Stimulated activated naive CD8-positive, alpha-beta T cell treated with anti-CD3 and anti-CD28 coated beads, Interleukin-15, Interleukin-2, amounts not matched to agents 100 U/mL and 50 U/mL, for 24 hours (primary cell): Measurements from ENCODE around the gene PHLDB1.
"Not testable (repeated sequence)": the region's sequence is repeated elsewhere in the genome, so short reads cannot be mapped to it uniquely, and the experiment has no call there.

Experiments used
- ATAC-seq: fragments of 150-1000 bp; cut with Tn5 transposase; one replicate; pipeline ENCODE4 v1.10.0; 2021
- DNase-seq: peaks from one replicate; pipeline ENCODE4 v3.0.0; 2021

PHLDB1 gene

DNA sequence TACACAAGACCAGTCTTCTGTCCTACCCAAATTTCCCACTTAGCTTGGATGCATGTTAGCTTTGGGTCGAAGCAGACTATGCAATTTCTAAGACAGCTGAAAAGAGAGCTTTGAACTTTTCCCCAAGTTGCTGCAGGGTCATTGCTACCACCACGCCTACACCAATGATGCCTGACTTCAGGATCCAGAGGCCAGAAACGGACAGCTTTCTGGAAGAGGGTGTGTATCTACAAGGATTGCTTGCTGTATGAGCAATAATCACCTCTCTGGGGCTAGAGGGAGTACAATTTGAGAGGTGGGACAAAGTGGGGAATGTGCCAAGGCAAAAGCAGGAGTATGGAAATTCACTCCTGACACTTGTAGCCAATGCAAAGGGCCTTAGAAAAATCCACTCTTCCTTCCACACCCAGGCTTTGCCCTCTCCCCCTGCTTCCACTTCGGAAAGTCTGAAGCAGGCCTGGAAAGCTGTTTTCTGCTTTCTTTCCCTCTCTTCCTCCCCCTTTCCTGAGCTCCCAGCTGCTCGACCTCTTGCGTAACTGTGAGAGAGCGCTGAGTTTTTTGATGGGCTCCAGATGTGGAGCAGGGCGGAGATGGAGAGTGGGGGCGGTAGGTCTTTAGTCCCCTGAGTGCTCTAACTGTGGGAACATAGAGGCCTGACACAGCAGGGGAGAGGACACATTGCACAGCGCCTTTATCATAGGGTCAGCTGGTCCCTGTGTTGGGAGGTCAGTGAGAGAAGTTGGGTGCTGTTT lies 2.1 kb upstream of the PHLDB1 start:
- ATAC-seq (no peak), DNase-seq (no peak)

DNA sequence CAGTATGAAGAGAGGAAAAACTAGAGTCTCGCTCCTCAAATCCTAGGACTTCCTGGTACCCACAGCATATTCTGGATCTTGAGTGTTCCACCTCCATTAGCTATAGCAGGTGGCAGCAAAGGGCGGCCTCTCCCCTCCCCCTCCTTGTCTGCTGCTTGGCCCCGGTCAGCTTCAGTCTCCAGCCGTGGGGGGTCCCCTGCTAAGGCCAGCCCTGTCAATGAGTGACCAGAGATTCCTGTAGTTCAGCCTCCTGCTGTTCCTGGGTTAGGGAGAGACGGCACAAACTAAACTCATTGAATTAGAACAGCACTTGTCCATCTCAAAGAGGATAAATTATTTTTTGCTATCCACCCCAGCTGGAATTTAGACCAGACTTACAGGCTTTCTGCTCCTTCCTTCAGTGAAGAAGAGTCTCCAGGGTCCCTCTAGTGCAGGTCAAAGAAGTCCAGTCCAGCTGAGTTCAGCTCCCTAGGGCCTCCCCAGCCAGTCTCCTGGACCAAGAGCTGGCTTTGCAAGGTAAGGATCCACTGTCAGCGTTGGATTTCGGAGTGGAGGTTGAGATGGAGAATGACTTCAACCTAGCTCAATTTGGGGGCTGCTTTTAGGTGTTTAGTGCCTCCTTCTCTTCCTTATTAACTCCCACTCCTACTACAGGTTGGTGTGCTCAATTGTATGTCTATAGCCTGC lies 1.1 kb upstream of the PHLDB1 start:
- ATAC-seq (no peak), DNase-seq (no peak)

DNA sequence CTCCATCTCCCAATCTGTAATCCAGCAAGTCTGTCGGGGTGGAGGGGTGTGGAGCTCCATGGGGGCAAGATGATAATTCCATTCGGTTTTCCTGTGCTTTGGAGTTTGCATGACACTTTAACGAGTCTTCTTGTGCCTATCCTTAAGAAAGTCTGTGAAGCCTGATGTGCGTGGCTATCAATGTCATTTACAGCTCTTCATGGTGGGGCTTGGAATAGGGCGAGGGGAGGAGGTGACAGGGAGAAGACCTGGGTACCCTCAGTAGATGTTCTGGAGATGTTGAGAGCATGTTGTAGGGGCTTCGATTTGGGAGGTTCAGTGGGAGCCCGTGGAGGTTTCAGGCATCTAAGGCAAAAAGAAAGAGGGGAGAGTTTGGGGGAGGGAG lies 579 bp upstream of the PHLDB1 start:
- no peak for DNase-seq
- ATAC-seq = no peak

DNA sequence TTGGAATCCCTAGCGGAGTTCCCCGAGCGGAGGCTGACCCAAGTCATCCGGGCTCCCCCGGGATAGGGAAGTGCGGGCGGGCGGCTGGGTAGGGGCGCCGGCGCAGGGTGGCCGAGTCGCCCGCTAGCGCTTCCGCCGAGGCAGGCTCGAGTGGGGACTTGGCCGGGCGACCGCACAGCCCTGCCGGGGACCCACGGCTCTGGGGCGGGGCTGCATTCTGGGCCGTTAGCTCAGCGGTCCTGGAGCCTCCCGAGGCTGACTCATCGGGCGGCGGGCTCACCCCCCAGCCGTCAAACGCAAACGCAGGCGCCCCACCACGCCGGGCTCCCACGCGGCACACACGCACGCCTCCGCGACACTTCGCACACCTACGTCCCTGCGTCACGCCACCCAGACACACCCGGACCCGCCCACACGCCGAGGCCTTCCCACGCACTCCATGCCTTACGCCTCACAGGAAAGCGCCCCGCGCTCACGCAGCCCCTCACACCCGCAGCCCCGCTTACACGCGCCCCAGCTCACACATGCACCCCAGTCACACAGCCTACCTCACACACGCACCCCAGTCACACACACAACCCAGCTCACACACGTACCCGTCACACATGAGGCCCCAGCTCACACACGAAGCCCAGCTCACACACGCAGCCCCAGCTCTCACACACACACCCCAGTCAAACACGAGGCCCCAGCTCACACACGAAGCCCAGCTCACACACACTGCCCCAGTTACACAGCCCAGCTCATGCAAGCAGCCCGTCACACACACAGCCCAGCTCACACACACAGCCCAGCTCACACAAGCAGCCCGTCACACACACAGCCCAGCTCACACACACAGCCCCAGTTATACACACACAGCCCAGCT lies 1.2 kb downstream of the PHLDB1 start:
- DNase-seq = peak; percentile 74
- ATAC-seq = peak; percentile 61

DNA sequence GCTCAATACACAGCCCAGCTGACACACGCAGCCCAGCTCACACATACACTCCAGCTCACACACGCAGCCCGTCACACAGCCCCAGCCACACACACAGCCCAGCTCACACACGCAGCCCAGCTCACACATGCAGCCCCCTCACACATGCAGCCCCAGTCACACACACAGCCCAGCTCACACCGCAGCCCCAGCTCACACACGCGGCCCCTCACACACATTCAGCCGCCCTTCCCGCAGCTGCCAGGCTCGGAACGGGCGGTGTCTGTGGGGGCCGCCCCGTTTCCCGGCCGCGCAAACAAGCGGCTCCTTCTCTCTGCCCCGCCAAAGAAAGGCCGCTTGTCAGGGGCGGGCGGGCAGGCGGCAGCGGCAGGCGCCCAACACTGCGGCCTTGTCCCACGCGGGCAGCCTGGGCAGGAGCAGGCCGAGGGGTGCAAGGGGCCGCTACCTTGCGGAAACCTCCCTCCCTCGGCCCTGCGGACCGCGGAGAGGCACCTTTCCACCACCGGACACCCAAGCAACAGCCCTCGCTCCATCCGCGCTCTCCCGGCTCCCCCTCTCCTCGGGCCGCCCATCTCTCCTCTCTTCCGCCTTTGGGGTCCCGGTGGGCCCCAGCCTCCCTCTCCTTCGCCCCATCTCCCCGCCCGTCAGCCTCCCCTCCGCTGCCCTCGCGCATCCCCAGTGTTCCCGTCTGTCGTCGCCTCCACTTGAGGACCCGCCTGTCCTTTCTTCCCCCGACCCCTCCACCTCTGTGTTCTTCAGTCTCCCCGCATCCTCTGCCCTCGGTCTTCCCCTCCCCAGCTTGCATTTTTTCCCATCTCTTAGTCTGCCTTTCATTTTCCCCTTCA lies 2.2 kb downstream of the PHLDB1 start:
- ATAC-seq = peak; percentile 27
- DNase-seq = peak; percentile 56

DNA sequence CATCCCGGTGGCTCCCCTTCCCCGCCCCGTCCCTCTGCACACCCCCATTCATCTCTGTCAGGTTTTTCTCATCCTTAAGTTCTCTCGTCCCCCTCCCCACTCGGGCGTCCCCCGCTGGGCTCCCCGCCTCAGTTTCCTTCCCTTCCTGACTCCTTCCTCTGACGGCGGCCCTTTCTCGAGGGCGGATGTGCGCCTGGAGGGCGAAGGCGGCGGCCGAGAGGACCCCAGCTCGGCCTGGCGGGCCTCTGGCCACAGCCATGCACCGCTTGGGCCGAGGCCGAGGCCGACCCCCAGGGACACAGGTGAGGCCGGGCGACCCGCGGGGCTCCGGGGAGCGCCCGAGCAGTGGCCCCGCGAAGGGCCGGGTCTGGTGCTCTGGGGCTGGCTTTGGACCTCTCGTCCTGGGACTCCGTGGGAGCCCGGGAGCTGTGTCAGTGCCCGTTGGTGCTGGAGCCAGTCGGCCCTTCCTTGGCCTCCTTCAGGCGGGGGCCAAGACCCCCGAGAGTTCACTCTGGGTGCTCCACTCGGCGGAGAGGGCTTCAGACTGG lies 2.9 kb downstream of the PHLDB1 start:
- peak; percentile 30 for DNase-seq
- ATAC-seq = no peak

DNA sequence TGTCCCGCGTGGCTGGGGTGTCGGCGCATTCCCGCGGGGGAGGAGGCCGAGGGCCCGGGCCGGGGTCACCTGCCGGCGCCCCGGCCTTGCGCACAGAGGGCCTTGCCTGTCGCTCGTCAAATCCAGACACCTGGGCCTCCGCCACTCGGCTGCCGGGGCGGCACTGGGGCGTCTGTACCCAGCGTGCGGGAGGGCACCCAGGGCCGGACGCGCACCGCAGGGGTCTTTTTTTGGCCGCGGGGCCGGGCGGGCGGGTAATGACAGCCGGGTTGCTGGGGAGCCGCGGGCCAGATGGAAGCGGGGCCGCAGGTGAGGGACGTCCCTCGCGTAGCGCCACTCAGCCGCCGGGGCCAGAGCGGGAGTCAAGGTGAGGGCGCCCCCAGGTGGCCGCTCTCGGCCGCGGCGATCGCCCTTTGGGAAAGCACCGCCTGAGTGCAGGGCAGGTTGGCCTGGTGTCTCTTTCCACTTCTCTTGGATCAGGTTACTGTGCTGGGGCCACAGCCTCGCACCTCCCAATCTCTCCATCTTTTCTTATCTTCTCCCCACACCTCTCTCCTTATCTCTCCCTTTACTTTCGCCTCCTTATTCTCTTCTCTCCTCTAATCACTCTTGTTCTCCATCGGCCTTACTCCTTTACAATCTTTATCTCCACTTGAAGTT lies 3.5 kb downstream of the PHLDB1 start:
- DNase-seq (peak; percentile 92), ATAC-seq (peak; percentile 65)

DNA sequence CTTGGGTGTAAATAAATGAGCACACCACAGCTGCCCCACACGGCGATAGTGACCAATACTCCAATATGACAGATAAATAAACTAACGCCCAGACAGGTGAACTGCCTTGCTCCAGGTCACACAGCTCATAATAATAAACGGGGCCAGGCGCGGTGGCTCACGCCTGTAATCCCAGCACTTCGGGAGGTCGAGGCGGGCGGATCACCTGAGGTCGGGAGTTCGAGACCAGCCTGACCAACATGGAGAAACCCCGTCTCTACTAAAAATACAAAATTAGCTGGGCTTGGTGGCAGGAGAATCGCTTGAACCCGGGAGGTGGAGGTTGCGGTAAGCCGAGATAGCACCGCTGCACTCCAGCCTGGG lies 4.0 kb downstream of the PHLDB1 start:
- not testable (repeated sequence) for DNase-seq, ATAC-seq

DNA sequence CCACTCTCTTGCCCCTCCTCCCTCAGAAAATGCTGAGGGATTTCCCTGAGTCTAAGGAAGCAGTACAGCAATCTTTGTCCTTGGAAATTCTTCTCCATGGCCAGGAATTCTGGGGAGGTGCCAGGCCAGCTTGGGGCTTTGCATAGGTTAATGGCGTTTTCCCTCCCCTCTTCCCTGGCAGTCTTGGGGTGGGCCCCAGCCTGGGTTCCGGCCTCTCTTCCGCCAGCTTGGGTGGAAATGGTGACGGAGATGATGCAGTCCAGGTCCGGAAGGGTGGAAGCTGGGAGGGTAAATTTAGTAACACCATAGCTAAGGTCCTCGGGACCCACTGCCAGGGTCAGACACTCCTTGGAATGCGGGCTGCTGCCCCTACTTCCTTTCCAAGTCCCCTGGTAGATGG lies 5.0 kb downstream of the PHLDB1 start:
- ATAC-seq = no peak
- DNase-seq = no peak

DNA sequence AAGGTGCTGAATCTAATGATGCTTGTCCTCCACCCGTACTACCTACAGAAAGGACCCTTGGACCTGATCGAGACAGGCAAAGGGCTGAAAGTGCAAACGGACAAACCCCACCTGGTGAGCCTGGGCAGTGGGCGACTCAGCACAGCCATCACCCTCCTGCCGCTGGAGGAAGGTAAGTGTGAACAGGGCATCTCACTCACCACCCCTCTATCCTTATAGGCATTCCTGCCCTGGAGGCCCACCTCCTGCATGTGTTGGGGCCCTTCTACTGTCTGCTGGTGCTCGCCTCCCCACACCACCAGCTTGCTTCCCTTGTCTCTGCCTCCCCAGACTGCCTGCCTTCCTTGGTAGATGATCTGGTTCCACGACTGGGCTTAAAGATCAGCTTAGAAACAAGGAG lies 7.1 kb downstream of the PHLDB1 start:
- DNase-seq (no peak), ATAC-seq (no peak)

DNA sequence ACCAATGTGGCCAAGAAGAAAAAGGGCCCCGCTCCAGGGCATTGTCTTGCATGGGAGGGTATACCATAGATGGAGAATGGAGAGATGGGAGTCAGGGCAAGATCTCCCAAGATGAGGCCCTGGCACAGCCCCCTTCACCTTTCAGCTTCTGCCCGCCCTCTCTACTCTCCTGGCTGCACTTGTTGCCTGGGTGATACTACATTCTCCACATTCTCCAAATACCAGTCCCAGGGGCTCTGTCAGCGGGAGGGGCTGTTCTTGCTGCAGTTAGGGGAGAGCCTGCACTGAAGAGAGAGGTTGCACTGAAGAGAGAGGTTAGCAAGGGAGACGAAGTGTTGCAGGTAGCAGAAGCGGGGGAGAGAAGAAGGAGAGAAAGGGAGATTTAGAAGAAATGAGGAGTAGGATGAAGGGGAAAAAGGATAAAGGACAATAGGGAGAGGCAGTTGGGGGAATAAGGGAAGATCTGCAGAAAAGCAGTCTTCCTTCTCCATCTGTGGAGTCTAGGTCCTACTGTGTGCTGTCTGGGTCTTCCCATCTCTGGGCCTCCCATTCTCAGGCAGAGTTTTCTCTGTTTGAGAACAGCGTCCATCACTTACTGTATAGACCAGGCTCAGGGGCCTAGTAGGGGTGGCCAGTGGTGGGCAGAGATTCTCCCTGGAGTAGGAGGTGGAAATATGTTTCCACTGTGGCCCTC lies 8.0 kb downstream of the PHLDB1 start:
- no peak for DNase-seq

DNA sequence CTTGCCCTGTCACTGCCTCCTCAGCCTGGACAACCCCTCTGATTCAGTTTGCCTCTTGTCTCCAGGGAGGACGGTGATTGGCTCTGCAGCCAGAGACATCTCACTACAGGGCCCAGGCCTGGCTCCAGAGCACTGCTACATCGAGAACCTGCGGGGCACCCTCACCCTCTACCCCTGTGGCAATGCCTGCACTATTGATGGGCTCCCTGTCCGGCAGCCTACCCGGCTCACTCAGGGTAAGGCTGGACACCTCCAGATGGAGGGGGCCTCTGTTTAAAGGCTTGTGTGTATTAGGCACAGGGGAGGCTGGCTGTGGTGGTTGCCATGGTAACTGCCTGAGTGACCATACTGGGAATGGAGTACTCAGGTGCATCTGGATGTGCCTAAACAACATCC lies 8.6 kb downstream of the PHLDB1 start:
- ATAC-seq = no peak

More for the DNA sequence above, 8.0 kb downstream of the PHLDB1 start:
- no peak for ATAC-seq

DNA sequence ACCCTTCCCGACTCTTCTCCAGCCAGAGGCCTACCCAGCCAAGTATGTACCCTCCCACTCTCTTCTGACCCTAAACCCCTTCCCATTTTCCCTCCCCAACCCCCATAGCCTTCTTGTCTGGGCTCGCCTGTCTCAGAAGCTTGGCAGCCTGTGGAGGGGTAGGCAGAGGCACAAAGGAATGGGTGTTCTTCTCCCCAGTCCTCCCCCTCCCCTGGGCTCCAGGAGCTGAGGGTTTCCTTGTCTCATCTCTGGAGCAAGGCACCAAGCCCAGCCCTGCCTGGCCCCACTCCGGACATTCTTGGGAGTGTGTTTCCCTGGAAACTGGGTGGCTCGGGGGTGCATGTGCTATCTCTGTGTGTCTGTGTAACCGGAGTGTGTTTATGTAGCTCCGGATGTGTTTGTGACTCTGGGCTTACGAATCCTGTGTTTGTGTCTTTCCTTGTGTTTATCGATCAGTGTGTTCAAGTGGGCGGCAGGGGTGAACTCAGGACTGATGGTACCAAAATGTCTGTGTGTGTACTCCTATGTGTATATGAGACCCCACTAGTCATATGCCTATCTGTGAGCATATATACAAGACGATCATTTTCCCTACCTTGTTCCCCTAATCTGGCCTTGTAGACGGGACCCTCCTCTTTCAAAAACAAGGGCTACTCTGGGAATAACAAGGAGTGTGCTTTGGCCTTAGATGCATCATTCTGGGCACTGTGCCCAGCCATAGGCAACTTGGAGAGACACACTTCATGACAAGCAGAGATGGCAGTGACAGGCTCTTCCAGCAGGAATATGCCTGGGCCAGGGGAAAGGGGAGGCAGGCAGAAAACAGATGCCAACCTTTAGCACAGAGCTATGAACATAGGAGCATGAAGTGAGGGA lies 10.9 kb downstream of the PHLDB1 start:
- no peak for ATAC-seq
- no peak for DNase-seq

More for the DNA sequence above, 8.6 kb downstream of the PHLDB1 start:
- no peak for DNase-seq

DNA sequence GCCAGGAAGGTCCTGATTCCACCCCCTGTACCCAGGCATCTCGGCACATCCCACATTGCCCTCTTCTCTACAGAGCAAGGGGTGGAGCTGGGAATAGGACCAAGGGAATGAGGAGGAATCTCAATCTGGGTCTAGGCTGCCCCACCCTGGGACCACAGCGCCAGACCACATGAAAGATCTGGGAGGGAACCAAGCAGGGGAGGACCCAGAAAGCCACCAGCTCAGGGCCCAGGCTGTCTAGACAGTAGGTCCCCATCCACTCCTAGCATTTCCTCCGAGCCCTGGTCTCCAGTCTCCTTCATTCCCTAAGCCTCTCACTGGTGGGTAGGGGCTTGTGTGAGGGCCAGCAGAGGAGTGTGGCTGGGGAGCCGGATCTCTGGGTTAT lies 11.6 kb downstream of the PHLDB1 start:
- ATAC-seq (no peak), DNase-seq (no peak)

DNA sequence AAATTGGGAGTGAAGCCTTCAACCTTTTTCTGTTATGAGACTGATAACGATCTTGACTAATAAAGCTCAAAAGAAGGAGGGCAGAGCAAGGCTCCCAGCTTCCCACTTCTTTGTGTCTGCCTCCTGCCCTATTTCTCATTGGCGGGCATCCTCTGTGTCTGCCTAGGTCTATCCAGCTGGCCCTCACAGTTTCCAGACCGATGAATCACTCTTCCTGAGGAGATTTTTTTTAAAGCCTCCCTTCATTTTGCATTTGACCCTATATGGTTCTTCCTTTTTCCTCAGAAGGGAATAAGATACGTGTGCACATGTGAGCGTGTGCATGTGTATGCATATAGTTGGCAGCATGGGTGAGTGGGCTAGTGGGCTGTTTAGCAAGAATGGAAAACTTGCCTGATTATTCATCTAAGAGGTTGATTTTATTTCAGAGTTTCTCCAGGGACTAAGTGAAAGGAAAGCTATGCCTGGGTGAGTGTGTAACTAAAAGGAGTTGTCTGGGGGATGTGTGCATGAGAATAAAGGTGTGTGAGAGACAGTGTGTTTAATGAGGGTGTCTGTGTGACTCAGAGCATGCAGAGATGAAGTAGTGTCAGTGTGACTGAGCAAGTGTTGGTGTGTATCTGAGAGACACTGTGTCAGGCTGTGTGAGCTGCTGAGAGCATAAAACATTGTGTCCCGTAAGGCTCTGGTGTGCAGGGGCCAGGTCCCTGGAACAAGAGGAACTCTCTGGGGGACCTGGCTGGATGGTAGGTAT lies 12.2 kb downstream of the PHLDB1 start:
- ATAC-seq = no peak
- no peak for DNase-seq

DNA sequence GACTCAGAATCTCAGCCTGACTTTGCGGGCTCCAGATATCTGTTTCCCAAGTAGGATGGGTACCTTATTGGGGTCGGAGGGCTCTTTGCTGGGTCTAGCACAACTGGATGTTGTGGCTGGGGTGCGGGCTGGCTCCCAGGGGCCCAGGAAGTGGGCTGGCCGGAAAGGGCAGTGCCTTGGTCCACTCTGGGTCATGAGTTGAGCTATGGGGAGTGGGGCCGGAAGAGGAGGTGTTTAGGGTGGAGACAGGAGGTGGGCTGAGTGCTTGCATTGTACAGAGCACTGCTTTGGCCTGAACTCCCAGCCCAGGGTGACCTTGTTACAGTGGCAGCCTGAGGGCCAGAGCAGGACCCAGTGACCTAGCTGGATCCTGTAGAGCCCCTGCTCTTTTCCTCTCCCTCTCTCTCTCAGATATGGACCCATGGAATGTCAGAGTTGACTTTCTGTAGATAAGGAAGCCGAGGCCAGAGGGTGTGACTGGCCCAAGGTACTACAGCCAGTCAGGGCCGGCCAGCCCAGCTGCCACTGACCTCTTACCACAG lies 13.2 kb downstream of the PHLDB1 start:
- DNase-seq = no peak
- ATAC-seq = no peak

DNA sequence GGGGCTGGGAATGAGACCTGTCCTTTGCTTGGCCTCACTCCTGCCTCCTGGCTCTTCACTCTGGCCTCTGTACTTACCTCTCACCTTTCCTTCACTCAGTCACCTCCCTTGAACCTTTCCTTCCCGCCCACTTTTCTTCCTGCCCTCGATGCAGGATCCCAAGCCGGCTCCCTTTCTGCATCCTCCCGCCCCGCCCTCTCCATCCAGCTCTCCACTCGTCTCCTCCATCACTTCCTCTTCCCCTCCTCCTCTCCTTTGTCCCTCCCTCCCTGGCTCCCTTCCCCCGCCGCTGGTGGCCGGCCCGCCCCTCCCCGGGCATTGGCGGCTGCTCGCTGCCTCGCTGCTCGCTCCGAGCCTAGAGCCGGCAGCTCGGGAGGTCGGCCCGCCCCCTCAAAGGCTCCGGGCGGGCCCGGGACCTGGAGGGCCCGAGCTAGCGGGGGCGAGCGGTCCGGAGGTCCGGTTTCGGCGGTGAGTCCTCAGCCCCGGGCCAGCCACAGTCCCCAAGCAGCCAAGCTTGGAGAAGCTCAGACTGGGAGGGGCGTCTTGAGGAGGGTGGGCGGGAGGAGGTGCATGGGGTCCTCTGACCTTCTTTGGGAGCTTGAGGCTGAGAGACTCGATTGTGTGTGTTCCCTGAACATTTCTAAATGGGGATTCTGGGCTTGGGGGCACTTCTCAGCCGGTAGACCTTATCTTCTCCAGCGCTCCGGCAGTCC lies 13.8 kb downstream of the PHLDB1 start:
- peak; percentile 59 for ATAC-seq
- DNase-seq = peak; percentile 59
